ENCODE data around the gene GRIA3.

- TF ChIP-seq CTCF (IDR thresholded peaks at IDR 0.05): no peak
- no peak for TF ChIP-seq POLR2A (IDR thresholded peaks at IDR 0.05)
Observed at GRCh38 chrX:123267220-123267619, 83.1 kb downstream of the GRIA3 start.

Data from uterus (tissue), 2 donors.